NCI-H82 treated with DMSO at 0.1 percent for 48 hours (cell line): ENCODE measurements around the gene PLK2.

ENCODE experiments used
- DNase-seq: peaks from one replicate; lab custom pipeline; 2025; ENCODE audit not compliant: unreplicated experiment; lab: John Stamatoyannopoulos, UW

Gene PLK2

GRCh38 chr5:58481066-58481676 is 21.3 kb upstream of the PLK2 start:
- DNase-seq: no peak

- DNase-seq: no peak
Observed at GRCh38 chr5:58477760-58478376, 18.0 kb upstream of the PLK2 start.

DNA sequence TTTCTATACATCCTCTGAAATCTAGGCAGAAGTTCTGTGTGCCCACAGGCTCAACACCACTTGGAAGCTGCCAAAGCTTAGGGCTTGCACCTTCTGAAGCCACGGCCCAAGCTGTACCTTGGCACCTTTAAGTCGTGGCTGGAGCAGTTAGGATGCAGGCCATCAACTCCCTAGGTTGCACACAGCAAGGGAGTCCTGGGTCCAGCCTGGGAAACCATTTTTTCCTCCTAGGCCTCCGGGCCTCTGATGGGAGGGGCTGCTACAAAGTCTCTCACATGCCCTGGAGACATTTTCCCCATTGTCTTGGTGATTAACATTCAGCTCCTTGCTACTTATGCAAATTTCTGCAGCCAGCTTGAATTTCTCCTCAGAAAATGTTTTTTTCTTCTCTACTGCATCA is 15.5 kb upstream of the PLK2 start:
- no peak for DNase-seq

DNA sequence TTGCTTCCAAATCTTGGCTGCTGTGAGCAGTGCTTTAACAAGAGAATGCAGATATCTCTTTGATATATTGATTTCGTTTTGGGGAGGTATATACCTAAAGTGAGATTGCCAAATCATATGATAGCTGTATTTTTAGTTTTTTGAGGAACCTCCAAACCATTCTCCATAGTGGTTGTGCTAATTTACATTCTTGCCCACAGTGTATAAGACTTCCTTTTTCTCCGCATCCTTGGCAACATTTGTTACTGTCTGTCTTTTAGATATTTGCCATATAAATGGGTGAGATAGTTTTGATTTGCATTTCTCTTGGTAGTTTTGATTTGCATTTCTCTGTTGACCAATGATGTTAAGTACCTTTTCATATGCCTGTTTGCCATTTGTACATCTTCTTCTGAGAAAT is 10.0 kb upstream of the PLK2 start:
- no peak for DNase-seq

GRCh38 chr5:58466939-58467338 is 7.1 kb upstream of the PLK2 start:
- DNase-seq: no peak

DNA sequence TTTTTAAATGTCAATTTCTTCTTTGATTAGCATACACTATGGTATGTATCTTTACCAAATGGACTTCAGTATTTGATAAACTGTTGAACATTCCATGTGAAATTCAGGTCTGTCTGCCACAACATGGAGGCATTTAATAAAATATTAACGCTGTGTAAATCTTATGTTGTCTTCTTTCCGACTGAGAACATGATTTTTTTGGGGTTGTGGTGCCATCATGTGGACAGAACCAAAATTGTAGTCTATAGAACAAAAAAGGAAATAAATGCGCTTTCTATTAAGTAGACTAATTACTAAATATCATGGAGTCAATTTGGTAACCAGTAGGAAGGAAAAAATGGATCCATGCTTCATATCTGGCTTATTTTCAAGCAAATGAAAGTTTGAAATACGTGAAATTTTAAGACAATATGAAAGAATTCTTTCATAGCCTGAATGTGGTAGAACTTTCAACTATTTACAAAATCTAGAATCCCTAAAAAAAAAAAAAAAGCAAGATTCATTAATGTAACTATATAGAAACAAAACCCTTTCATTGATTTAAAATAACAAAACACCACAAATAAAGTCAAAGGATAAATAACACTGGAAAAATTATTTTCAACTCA is 2.8 kb upstream of the PLK2 start:
- no peak for DNase-seq

DNA sequence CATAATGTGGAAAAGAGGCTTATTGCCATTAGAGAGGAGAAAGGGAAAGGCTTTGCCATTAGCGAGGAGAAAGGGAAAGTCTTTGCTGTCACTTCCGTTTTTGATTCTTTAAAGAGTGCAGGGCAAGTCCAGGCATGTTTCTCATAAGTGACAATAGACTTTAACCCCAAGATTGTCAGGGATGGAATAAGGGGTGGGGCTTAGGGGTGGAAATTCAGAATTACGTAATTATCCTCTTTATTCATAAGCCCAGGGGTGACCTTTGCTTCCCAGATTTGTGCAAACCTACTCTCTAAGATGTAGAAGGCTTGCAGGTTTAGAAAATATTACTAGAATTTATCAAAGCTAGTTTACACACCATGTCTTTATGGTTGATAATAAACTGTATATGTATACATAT is 2.3 kb upstream of the PLK2 start:
- no peak for DNase-seq

GRCh38 chr5:58460732-58461286 is 923 bp upstream of the PLK2 start:
- DNase-seq: peak; percentile 71

GRCh38 chr5:58459146-58460001 is 512 bp downstream of the PLK2 start:
- no peak for DNase-seq

- no peak for DNase-seq
Observed at GRCh38 chr5:58458743-58459145, 1.1 kb downstream of the PLK2 start.

- DNase-seq: no peak
Observed at GRCh38 chr5:58458141-58458742, 1.6 kb downstream of the PLK2 start.

DNA sequence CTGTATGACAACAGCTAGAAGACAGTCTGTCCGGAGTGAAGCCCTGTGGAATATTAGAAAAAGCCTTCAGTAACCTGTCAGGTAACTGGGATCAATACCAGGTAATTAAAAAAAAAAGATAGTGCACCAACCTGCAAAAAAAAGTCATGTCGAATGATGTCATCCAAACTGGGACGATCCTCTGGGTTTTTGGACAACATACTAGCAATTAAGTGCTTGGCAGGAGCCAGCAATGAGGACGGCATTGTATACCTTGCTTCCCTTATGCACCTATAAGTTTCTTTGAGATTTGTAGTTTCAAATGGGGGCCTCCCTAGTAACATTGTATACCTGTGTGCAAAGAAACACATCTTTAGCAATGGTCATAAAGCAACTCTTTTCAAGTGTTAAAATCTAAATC is 2.8 kb downstream of the PLK2 start:
- no peak for DNase-seq

GRCh38 chr5:58456486-58456885 is 3.4 kb downstream of the PLK2 start:
- DNase-seq: no peak

DNA sequence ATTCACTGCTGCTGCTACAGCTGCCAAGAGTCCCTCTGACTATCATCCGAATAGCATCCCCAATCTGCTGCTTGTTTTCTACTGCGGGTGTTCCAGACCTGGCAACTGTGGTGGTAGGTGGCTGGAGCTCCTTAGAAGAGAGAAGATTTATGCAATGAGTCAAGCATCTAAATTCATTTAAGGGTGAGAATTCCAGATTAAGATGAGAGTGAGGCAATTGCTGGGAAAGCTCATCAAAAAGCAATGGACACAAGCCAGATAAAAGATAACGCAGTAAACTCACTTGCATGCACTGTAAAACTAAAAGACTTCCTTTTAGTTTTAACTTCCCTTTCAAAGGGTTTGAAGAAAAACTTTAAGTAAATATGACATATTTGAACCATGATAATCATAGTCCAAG is 3.9 kb downstream of the PLK2 start:
- no peak for DNase-seq

DNA sequence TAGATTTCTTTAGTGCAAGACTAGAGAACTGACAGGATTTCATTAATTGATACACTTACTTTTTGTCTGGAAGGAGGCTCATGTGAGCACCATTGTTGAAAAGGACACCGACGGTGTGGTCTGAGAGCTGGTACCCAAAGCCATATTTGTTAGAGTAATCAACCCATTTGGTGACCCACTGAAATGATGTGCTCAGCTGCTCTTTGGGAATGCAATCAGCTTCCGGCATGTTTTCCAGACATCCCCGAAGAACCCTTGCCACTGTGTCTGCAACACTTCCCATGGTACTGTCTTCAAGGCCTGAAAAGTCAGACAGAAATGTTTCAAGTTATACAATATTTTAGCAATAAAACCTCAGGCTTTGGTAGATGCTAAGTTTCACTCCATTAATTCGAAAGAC is 4.4 kb downstream of the PLK2 start:
- no peak for DNase-seq

GRCh38 chr5:58455066-58455465 is 4.8 kb downstream of the PLK2 start:
- DNase-seq: no peak

DNA sequence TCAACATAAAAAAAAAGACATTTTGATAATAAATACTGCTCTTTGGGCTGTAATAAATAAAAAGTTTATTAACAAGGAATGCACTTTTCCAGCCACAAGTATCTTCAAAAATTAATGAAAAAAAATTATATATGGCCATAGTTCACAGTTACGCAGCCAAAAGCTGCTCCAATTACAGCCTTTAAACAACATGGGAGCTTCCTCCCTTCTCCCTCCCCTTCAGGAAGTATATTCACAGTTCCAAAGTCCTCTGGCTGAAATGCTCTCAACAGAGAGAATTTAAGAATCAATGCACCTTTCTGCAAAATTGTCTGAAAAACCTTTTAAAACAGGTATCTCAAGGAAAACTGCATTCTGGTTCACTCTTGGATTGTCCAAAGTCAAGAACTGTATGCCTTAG is 5.9 kb downstream of the PLK2 start:
- DNase-seq: no peak

DNA sequence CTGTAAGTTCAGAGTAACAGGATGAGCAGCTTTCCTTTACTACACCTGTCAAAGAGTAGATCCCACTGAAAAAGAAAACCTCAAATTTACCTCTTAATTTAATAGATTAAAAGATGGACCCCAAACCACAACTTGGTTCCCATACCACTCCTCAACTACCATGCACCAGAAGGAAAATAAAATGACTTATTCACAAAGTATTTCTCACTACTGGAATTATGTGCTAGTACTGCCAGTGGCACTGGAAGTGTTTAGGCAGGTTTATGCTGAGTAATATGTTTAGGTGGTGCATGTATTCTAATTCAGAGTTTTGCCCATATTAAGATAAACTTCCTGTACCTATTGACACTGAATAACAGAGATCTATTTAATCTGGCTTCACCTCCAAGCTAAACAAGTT is 6.6 kb downstream of the PLK2 start:
- DNase-seq: no peak

GRCh38 chr5:58452566-58453258 is 7.2 kb downstream of the PLK2 start:
- no peak for DNase-seq

DNA sequence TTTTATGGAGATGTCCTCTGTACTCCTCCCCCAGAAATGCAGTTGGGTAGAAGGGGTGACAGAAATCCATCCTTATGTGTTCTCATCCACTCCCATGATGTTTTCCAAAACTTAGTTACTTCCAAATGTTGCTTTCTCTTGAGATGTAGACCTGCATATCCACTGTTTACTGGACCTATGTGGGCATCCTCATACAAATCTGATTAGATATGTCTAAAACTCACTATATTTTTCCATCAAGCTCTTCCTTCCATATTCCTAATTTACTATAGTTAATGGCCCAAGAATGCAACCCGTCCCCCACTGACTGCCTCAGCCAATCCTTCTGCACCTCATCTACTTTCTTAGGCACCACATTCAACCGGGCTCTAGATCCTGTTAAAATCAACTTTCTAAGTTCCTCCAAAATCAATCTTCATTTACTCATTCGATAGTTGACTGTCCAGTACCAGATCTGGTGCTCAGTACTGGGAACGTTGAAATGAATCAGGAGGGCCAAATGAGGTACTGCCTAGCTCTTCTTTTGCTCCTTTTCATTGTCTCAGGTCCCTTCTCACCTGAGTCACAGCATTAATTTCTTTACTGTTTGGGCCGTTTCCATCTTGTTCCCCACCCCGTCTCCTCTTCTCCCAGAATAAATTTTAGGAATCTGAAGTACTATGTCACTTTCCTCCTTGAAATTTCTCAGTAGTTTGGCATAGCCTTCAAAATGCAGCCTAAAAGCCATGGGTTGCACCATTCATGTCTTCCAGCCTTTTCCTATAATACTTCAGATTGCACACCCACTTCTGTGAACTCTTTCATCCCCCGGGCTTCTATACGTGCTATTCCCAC is 7.9 kb downstream of the PLK2 start:
- no peak for DNase-seq
